IMR-90 (cell line): ENCODE results near the gene PSEN1.

ENCODE experiments used
- CHD1 ChIP-seq: IDR thresholded peaks from 2 replicates; pipeline ENCODE4 v1.6.1; 2012; ENCODE audit warnings: low read depth, low read length, improper control_type of control experiment
- MAZ ChIP-seq: IDR thresholded peaks from 2 replicates; pipeline ENCODE4 v1.6.1; 2012; ENCODE audit warnings: low read depth, mild to moderate bottlenecking, low read length, improper control_type of control experiment, moderate library complexity, borderline replicate concordance
- POLR2A ChIP-seq: IDR thresholded peaks from 2 replicates; pipeline ENCODE4 v1.6.1; 2012; ENCODE audit warnings: mild to moderate bottlenecking, low read depth, low read length
- RAD21 ChIP-seq: IDR thresholded peaks from 2 replicates; pipeline ENCODE4 v1.6.1; 2012; ENCODE audit warnings: low read length, improper control_type of control experiment
- SMC3 ChIP-seq: fragments of 150-350 bp; IDR thresholded peaks from 2 replicates; pipeline ENCODE4 v1.6.1; 2016; ENCODE audit warnings: low read depth, mild to moderate bottlenecking, antibody characterized with exemption, low read length, moderate library complexity
- TF ChIP-seq, protein P1 (sequence below): conservative IDR thresholded peaks from 2 replicates; pipeline ENCODE4 v1.5.1; 2012; ENCODE audit warnings: mild to moderate bottlenecking, low read depth, low read length, improper control_type of control experiment
- TF ChIP-seq, protein P2 (sequence below): fragments of 150-350 bp; IDR thresholded peaks from 2 replicates; pipeline ENCODE4 v1.6.1; 2017; ENCODE audit warnings: mild to moderate bottlenecking, antibody characterized with exemption, low read length, low read depth

DNA sequence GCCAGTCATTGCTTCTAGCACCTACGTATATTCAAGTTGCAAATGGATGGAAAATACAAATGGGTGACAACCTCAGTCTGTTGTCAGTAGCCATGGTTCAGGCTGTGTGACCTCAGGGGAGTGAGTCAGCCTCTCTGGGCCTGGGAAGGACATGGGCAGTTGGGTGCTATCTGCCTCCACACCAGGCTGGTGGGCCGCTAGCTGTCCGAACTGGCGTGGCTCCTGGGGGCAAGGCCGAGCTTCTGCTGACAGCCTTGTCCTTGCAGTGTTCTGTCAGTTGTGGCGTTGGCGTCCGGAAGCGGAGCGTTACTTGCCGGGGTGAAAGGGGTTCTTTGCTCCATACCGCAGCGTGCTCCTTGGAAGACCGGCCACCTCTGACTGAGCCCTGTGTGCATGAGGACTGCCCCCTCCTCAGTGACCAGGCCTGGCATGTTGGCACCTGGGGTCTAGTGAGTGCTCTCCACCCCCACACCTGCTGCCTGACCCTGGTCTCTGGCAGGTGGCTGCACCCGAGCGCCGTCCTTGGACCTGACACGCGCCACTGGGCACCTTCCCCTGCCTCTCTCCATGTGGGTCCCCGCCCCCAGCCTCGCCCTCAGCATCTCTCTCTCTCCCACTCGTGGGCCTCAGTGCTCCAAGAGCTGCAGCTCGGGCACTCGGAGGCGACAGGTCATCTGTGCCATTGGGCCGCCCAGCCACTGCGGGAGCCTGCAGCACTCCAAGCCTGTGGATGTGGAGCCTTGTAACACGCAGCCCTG is 118.1 kb downstream of the PSEN1 start:
- TF ChIP-seq, protein P1, sequence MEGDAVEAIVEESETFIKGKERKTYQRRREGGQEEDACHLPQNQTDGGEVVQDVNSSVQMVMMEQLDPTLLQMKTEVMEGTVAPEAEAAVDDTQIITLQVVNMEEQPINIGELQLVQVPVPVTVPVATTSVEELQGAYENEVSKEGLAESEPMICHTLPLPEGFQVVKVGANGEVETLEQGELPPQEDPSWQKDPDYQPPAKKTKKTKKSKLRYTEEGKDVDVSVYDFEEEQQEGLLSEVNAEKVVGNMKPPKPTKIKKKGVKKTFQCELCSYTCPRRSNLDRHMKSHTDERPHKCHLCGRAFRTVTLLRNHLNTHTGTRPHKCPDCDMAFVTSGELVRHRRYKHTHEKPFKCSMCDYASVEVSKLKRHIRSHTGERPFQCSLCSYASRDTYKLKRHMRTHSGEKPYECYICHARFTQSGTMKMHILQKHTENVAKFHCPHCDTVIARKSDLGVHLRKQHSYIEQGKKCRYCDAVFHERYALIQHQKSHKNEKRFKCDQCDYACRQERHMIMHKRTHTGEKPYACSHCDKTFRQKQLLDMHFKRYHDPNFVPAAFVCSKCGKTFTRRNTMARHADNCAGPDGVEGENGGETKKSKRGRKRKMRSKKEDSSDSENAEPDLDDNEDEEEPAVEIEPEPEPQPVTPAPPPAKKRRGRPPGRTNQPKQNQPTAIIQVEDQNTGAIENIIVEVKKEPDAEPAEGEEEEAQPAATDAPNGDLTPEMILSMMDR: no peak
- TF ChIP-seq, protein P2, sequence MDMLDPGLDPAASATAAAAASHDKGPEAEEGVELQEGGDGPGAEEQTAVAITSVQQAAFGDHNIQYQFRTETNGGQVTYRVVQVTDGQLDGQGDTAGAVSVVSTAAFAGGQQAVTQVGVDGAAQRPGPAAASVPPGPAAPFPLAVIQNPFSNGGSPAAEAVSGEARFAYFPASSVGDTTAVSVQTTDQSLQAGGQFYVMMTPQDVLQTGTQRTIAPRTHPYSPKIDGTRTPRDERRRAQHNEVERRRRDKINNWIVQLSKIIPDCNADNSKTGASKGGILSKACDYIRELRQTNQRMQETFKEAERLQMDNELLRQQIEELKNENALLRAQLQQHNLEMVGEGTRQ: no peak
- TF ChIP-seq POLR2A (no peak), RAD21 (no peak), MAZ (no peak), CHD1 (no peak), SMC3 (no peak)
